Caki2 (cell line): Measurements from ENCODE around the gene ACER1. TPM values are rescaled to one million over a fixed set of nuclear protein-coding genes. Genes with fewer than 3 reads are reported as not detected.
"Not testable (repeated sequence)": the region's sequence is repeated elsewhere in the genome, so short reads cannot be mapped to it uniquely, and the experiment has no call there.

Experiments
- DNase-seq: peaks from one replicate; pipeline ENCODE4 v3.0.0-alpha.2; 2015; ENCODE audit warnings: low read depth
- in situ Hi-C: cut with HindIII; loops from 2 replicates; pipeline ENCODE4 v1.10.0; 2016; ENCODE audit warnings: low sequenced_read_pairs, low pct_unique_long_range_greater_than_20kb, mixed read lengths
- total RNA-seq: library from RNA; depleted of rRNA; stranded (reverse); fragments of >200 nt; shearing (Covaris generic); gene quantifications from 2 replicates; pipeline ENCODE4 v1.2.3, GENCODE V29; 2014; ENCODE audit warnings: low replicate concordance; rRNA removed

The ACER1 gene, protein sequence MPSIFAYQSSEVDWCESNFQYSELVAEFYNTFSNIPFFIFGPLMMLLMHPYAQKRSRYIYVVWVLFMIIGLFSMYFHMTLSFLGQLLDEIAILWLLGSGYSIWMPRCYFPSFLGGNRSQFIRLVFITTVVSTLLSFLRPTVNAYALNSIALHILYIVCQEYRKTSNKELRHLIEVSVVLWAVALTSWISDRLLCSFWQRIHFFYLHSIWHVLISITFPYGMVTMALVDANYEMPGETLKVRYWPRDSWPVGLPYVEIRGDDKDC
- total RNA-seq = not detected in 2 replicates

DNA sequence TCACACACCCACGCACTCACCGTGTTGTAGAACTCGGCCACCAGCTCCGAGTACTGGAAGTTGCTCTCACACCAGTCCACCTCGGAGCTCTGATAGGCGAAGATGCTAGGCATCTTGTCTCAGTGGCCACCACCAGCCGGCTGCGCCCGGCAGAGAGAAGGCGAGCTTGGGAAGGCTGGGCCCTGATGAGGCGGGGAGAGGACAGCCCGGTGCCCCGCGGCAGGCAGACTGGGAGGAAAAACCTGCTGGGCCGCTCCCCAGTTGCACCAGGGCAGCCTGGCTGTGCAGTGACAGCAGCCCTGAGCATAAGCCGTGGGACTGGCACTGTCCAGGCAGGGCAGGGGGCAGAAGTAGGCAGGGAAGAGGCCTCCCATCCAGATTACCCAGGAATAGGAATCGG is at the start of gene ACER1:
ACER1 (minus strand) TSS at position 174 of the 400 bp plus-strand sequence; CDS start at position 113, 61 bp downstream.
- in situ Hi-C loops = no loop called here
- DNase-seq = no peak

DNA sequence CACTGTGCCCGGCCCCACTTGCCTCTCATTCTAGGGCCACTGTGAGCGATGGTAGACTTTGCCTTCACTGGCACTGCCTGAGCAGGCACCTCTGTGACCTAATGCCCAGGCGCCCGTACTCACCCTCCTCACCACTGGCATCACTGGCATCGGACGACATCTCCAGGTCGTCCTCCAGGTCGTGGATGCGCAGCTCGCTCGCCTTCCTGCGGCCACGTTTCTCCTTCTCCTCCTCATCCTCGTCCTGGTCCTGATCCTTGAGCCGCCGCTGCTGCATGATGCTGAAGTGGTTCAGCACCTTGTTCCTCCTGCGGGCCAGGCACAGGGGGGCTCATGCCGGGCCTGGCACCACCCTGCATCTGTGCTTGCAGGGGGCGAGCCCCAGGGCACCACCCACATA is 49.8 kb upstream of the ACER1 start:
- in situ Hi-C loops = no loop called here
- no peak for DNase-seq

DNA sequence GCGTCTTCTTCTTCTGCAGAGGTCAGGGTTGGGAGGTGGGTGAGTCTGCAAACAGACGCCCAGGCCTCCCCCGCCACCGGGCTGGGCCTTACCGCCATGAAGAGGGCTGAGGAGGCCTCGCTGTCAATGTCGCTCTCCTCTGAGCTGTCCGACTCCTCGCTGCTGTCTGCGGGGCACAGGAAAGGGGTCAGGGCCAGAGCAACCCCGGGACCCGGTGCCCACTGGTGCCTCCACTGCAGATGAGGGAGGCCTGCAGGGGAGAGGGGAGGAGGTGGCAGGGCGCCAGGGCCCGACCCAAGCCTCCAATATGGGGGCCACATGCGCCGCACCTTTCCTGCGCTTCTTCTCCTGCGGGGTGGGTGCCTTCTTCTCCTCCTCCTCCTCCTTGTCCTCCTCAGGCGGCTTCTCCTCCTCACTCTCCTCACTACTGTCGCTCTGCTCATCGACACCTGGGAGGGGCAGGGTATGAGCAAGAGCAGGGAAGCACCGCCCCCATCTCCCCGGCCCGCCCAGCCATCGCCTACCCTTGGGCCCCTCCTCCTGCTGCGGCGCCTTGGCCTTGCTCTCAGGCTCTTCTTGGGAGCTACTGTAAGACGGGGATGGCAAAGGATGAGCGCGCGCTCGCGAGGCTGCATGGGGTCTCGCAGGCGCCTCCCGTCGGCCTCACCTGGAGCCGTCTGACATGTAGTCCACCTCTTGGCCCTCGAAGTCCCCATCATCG is 47.8 kb upstream of the ACER1 start:
- in situ Hi-C loops = no loop called here
- no peak for DNase-seq

DNA sequence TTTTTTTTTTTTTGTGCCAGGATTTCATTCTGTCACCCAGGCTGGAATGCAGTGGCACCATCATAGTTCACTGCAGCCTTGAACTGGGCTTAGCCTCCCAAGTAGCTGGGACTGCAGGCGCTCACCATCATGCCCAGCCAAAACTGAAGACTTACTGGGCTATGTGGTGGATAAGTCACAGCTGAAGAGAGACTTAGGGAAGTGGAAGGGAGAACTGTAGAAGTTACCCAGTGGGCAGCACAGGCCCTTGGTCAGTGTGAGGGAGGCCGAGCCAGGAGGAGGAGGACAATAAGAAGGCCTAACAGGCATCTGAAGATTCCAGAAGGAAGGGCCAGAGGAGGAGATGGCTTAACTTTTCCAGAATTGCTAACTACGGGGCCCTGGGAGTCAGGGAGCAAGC is 46.3 kb upstream of the ACER1 start:
- in situ Hi-C loops = no loop called here
- DNase-seq = no peak

DNA sequence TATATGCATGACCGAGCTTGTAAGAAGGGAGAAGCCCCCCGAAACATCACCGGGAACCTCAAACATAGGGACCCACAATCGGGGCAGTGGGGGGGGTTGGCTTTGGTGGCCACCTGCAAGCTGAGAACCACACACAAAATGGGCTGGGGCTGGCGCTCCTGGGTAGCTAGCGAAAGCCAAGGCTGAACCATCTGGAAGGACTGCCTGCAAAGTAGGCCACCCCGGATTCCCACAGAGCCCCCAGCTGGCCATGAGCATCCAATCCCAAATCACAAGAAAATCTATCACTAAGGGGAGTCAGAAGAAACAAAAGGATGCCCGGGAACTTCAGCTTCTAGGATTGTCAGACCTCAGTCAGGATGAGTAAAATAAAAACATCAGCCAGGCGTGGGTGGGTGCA is 45.1 kb upstream of the ACER1 start:
- in situ Hi-C loops = no loop called here
- no peak for DNase-seq

DNA sequence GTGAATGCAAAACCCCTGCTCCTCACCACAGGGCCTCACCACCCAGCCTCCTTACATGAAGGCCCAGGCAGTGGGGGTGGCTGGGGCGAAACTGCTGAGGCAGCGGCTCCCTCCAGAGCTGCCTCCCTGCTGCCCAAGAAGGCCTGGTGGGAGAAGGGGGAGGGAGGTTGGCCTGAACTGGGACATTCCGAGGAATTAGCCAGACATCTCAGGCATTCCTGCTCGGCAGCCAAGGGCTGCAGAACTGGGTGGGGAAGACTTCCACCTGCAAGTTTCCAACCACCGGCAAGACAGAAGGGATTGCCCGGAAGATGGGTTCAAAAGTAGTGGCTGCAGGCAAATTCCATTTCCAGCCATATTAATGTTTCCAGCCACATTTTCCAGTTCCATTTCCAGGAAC is 44.6 kb upstream of the ACER1 start:
- peak; percentile 15 for DNase-seq

DNA sequence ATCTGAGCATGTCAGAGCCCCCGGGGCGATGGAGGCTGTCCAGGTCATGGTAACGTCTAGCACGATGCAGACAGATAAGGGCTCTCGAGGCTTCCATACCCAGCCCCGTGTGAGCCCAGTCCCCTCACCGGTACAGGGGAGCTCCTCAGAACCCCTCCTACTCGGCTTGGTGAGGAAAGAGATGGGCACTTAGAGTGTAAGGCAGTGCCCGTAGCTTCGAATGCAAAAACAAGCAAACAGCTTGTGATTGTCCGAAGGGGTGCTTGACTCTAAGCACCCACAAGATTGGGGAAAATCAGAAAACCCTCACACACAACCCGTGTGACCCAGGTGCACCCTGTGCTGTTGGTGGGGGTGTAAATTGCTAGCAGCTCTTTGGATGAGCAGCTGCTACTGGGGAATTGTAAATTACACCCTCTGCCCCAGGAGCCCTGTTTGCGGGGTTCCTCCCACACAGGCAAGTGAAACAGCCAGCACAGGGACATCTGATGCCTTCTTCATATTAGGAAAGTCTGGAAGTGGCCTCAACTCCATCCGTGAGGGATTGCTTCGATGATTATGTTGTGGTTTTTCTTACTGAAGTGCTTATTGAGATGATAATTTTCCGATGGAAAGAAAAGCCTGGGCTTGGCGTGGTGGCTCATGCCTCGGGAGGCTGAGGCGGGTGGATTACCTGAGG is 43.2 kb upstream of the ACER1 start:
- in situ Hi-C loops = no loop called here

More for the DNA sequence above, 44.6 kb upstream of the ACER1 start:
- in situ Hi-C loops = no loop called here

DNA sequence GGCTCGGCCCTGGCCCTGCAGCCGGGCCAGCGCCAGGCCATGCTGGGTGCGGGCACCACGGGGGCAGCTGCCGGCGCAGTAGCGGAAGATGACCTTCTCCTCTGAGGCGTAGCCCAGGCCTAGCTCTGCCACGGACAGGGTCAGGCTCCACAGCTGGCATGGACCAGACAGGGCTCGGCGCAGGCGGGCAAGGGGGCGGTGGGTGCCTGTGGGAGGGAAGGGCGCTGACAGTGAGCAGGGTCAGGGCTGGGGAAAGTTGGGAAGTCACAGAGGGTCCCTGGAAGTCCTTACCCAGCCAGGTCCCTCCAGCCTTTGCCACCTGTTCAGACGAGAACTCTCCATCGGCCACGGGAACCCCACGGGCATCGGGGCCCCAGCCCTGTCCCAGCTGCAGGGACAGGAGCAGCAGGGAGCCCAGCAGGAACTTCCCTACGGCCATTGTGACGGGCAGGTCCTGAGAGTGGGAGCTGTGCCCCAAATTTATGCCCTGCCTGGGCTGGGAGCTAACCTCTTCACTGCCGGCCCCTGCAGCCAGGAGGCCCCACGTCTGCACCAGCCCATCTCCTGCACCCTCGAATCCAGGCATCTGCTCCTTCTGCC is 42.1 kb upstream of the ACER1 start, which contains the start of gene PSPN:
PSPN (minus strand) TSS at position 523 of the 600 bp plus-strand sequence; CDS start at position 439, 84 bp downstream.
- DNase-seq = no peak
- in situ Hi-C loops = no loop called here

More for the DNA sequence above, 43.2 kb upstream of the ACER1 start:
- DNase-seq = no peak

DNA sequence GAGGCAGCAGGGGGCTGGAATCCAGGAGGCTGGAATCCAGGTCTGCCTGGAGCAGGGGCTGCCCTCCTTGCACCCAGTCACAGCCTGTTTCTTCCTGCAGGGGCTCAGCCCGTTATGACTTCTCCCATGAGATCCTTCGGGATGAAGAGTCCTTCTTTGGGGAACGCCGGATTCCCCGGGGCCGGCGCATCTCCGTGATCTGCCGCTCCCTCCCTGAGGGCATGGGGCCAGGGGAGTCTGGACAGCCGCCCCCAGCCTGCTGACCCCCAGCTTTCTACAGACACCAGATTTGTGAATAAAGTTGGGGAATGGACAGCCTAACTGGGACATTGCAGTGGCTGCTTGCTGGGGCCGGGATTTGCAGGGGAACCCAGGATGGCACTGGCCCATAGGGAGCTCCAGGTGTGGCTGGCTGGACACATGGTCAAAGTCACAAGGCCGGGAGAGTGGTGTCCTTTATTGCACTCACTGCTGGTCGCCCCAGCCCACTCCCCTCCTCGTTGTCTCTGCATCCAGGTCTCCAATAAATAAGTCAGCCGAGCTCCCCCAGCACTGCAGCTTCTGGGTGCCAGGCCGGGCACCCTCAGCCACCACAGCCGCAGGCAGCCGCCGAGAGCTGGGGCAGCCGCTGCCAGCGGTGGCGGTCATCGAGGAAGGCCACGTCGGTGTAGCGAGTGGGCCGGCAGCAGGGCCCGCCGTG is 41.4 kb upstream of the ACER1 start:
- no peak for DNase-seq
- in situ Hi-C loops = no loop called here

DNA sequence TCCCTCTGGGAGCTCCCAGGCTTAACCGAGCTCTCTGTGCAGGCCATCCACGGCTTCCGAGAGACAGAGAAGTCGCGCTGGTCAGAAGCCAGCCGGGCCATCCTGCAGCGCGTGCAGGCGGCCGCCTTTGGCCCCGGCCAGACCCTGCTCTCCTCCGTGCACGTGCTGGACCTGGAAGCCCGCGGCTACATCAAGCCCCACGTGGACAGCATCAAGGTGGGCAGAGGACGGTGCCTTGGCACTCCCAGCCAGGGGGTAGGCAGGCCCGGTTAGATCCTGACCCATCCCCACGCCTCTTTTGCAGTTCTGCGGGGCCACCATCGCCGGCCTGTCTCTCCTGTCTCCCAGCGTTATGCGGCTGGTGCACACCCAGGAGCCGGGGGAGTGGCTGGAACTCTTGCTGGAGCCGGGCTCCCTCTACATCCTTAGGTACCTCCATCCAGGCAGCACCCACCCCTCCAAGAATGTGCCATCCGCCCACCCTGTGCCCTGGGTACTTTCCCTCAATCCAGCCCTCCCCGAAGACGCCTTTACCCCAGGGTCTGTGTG is 40.8 kb upstream of the ACER1 start:
- DNase-seq = no peak
- in situ Hi-C loops = no loop called here

DNA sequence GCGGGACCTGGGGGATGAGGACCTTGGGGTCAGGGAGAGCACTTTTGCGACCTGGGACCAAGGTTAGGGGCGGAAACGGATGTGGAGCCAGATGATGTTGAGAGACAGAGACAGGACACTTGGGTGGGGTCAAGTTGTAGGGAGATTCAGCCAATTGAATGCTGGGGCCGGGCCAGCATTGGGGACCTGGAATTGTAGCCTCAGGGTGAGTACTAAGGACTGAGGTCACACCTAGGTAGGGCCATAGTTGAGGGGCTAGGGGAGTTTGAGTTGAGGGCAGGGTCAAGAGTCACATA is 40.3 kb upstream of the ACER1 start:
- in situ Hi-C loops = no loop called here
- no peak for DNase-seq

DNA sequence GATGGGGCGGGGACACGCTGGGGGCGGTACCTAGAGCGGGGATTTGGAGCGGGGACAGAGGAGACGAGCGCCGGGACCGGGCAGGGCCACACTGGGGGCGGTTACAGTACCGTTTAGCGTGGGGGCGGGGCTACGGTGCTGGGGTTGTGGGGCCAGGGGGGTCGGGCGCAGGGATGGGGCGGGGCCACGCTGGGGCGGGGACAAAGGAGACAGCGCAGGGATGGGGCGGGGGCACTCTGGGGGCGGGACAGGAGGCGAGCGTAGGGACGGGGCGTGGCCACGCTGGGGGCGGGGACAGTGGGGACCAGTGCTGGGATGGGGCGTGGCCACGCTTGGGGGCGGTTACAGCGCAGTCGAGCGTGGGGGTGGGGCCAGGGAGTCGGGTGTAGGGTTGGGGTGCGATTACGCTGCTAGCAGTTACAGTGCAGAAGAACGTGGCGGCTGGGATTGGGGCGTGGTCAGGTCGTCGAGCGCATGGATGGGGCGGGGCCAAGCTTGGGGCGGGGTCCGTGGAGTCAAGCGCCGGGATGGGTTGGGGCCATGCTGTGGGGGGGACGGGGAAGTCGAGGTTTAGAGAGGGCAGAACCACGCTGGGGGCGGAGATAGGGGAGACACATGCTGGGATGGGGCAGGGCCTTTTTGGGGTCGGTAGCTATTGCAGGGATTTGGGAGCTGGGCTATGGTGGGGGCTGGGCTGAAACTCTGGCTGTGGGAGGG is 39.8 kb upstream of the ACER1 start:
- DNase-seq = peak; percentile 65
- in situ Hi-C loops = no loop called here

DNA sequence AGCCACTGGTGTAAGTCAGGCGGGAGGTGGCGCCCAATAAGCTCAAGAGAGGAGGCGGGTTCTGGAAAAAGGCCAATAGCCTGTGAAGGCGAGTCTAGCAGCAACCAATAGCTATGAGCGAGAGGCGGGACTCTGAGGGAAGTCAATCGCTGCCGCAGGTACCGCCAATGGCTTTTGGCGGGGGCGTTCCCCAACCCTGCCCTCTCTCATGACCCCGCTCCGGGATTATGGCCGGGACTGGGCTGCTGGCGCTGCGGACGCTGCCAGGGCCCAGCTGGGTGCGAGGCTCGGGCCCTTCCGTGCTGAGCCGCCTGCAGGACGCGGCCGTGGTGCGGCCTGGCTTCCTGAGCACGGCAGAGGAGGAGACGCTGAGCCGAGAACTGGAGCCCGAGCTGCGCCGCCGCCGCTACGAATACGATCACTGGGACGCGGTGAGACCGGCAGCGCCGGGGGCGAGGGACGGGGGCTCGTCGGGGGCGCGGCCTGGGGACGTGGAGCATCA is 39.2 kb upstream of the ACER1 start, which contains the start of gene ALKBH7:
ALKBH7 (plus strand) TSS at position 201 of the 502 bp plus-strand sequence; CDS start at position 228, 27 bp downstream.
- in situ Hi-C loops = no loop called here

DNA sequence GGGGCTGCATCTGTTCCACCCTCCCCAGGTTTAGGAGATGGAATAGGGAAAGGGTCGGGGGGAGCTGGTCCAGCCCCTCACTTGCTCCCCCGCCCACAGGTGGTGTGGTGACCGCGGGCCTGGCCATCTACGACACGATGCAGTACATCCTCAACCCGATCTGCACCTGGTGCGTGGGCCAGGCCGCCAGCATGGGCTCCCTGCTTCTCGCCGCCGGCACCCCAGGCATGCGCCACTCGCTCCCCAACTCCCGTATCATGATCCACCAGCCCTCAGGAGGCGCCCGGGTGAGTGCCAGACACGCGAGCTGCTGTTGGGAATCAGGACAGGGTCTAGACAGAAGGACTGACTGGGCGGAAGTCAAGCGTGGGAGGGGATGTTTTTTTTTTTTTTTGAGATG is 30.9 kb upstream of the ACER1 start:
- in situ Hi-C loops = no loop called here
- no peak for DNase-seq

More for the DNA sequence above, 39.2 kb upstream of the ACER1 start, which contains the start of gene ALKBH7:
- DNase-seq = peak; percentile 94

DNA sequence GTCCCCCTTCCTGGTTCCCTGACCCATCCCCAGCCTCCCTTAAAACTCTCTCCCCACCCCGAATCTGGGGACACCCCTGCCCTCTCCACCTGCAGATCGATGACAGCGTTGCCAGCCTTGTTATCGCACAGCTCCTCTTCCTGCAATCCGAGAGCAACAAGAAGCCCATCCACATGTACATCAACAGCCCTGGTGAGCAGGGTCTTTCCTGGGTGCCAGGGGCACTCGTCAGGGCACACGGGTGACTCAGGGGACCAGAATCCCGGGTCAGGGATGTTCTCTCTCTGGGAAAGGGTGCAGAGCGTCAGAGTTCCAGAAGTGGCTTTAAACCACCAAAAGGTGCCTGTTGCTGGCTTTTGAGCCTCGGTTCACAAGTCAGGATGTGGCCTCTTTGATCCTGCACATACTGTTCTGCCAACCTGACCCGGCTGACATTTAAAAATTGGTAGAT is 29.0 kb upstream of the ACER1 start:
- in situ Hi-C loops = no loop called here
- no peak for DNase-seq

DNA sequence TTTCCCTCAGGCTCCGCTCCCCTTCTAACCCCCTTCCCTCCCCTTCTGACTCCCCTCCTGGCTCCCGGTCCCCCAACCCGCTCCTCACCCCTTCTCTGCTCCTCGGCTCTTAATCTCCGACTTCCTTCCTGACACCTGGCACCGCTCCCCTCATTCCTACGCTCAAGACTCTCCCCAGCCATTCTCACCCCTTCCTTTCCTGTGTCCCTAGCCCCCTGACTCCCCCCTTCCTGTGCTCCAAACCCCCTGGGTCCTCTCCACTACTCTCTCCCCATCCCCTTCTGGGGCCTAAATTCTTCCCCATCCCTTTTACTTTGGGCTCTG is 28.6 kb upstream of the ACER1 start:
- in situ Hi-C loops = no loop called here
- DNase-seq = no peak

DNA sequence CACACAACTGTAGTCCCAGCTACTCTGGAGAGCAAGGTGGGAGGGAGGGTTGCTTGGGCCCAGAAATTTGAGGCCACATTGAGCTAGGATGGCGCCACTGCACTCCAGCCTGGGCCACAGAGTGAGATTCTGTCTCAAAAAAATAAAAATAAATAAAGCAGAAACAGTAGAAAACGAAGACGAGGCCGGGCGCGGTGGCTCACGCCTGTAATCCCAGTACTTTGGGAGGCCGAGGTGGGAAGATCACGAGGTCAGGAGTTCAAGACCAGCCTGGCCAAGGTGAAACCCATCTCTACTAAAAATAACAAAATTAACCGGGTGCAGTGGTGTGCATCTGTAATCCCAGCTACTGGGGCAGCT is 27.4 kb upstream of the ACER1 start:
- DNase-seq, in situ Hi-C loops: not testable (repeated sequence)
